ENCODE results near the gene ECT2.
"Not testable (repeated sequence)": the region's sequence is repeated elsewhere in the genome, so short reads cannot be mapped to it uniquely, and the experiment has no call there.

ECT2 gene

GRCh38 chr3:172813462-172813861, 62.9 kb downstream of the ECT2 start:
- DNase-seq, result no peak

- no peak for DNase-seq
These were observed 64.2 kb downstream of the ECT2 start for GRCh38 chr3:172814738-172815137.

GRCh38 chr3:172815857-172816256, 65.3 kb downstream of the ECT2 start:
- no peak for DNase-seq

GRCh38 chr3:172816281-172816680, 65.8 kb downstream of the ECT2 start:
- no peak for DNase-seq

- DNase-seq, result no peak
These were observed 66.4 kb downstream of the ECT2 start for GRCh38 chr3:172816968-172817367.

- no peak for DNase-seq
These were observed 70.0 kb downstream of the ECT2 start for GRCh38 chr3:172820492-172820891.

- DNase-seq, result no peak
These were observed 73.7 kb downstream of the ECT2 start for GRCh38 chr3:172824229-172824628.

- not testable (repeated sequence) for DNase-seq
These were observed 76.7 kb downstream of the ECT2 start for GRCh38 chr3:172827231-172827630.

- no peak for DNase-seq
These were observed 82.5 kb downstream of the ECT2 start for GRCh38 chr3:172832983-172833382.

GRCh38 chr3:172836390-172836997, 86.0 kb downstream of the ECT2 start:
- peak; percentile 43 for DNase-seq

GRCh38 chr3:172839679-172840078, 89.2 kb downstream of the ECT2 start:
- no peak for DNase-seq

GRCh38 chr3:172840463-172840862, 89.9 kb downstream of the ECT2 start:
- no peak for DNase-seq

GRCh38 chr3:172840913-172841312, 90.4 kb downstream of the ECT2 start:
- no peak for DNase-seq

GRCh38 chr3:172844428-172844827, 93.9 kb downstream of the ECT2 start:
- no peak for DNase-seq

GRCh38 chr3:172846103-172846561, 95.6 kb downstream of the ECT2 start:
- peak; percentile 11 for DNase-seq

GRCh38 chr3:172846706-172847105, 96.2 kb downstream of the ECT2 start:
- DNase-seq, result no peak

- DNase-seq, result no peak
These were observed 96.8 kb downstream of the ECT2 start for GRCh38 chr3:172847292-172847691.

GRCh38 chr3:172848910-172849309, 98.4 kb downstream of the ECT2 start:
- DNase-seq, result no peak

- no peak for DNase-seq
These were observed 102.5 kb downstream of the ECT2 start for GRCh38 chr3:172853005-172853404.

GRCh38 chr3:172853921-172854666, 103.6 kb downstream of the ECT2 start:
- no peak for DNase-seq

GRCh38 chr3:172855037-172855436, 104.5 kb downstream of the ECT2 start:
- DNase-seq, result no peak

- DNase-seq, result no peak
These were observed 106.5 kb downstream of the ECT2 start for GRCh38 chr3:172856795-172857742.

- DNase-seq, result no peak
These were observed 108.5 kb downstream of the ECT2 start for GRCh38 chr3:172859041-172859440.
